GM18498 (cell line): ENCODE data around the gene TAF12.
"Not testable (repeated sequence)": the region's sequence is repeated elsewhere in the genome, so short reads cannot be mapped to it uniquely, and the experiment has no call there.

Source experiments
- ATAC-seq: cut with Tn5 transposase; IDR thresholded peaks from one replicate; pipeline ENCODE4 v1.9.1; 2021; ENCODE audit warnings: mild to moderate bottlenecking, moderate library complexity; ENCODE audit not compliant: unreplicated experiment

The TAF12 gene

DNA sequence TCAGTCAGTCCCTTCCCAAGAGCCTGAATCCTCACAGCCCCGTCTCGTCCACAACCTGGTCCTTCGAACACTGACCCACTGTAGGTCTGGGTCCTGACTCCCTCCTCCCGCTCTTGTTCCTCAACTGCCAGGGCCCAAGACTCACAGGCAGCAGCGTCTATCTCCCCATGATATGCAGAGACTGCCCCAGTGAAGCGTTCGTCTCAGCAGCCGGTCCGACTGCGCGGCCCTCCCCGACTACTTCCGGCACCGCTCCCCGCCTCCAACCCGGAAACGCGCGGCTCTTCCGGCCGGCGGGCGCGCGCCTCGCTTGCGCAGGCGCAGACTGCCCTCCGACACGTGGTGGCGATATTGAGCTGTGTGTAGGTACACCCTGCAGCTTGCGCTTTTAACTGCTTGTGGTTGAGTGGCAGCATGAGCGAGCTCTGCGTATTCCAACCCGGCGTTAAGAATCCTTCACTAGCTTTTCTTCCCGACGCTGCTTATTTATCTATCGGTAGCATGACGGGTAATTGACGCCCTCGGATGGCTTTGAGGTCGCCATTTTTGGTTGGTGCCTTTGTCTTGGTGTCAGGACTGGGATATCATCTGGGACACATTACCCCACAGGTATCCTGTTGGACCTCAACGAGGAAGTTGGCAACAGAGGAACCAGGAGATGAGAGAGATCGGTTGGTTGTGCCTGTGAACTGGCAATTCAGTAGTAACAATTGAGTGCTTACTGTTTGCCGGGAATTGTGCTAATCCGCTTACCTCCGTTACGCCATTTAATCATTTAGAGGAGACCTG is at the start of gene TAF12:
Gene TAF12 (minus strand): TSS at position 221 of the 789 bp plus-strand sequence. CDS start 20,986 bp downstream, outside the sequence.
- ATAC-seq: peak; percentile 79

GRCh38 chr1:28691627-28692026 is 48.8 kb upstream of the TAF12 start:
- ATAC-seq: not testable (repeated sequence)

DNA sequence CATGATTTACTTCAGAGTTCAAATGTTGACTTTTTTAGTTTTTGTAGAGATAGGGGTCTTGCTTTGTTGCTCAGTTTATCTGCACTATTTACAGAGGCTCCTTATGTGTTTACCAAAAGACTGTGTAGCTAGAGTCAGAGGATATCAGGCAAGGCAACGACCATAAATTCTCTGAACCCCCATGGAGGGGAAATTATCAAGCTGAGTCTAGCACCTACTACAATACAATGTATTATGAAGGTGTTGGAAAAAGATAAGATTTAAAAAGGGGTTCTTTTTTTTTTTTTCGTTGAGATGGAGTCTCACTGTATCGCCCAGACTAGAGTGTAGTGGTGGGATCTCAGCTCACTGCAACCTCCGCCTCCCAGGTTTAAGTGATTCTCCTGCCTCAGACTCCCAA is 42.1 kb upstream of the TAF12 start:
- ATAC-seq: no peak

DNA sequence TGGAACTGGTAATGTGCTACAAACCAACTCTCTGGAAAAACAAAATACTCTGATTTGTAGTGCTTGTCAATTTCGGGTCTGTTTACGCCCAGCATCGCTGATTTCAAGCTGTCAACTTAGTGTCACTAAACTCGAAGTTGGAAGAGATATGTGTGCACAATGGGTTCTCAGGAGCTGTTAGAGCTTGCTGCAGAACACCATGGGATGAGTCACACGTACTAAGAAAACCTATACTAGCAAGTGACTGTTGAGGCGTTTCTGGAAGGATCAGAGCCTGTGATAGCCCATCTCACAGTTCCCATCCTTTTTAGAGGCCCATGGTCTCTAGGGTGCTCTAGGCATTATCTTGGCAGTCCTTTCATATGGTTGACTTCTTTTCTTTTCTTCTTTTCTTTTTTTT is 40.0 kb upstream of the TAF12 start:
- no peak for ATAC-seq

GRCh38 chr1:28680151-28680550 is 37.3 kb upstream of the TAF12 start:
- no peak for ATAC-seq

GRCh38 chr1:28675924-28676257 is 33.0 kb upstream of the TAF12 start:
- ATAC-seq: no peak

- not testable (repeated sequence) for ATAC-seq
These were observed 30.1 kb upstream of the TAF12 start for GRCh38 chr1:28672971-28673370.

- ATAC-seq: no peak
These were observed 28.4 kb upstream of the TAF12 start for GRCh38 chr1:28671254-28671780.

GRCh38 chr1:28668956-28669723 is 26.3 kb upstream of the TAF12 start:
- ATAC-seq: peak; percentile 65

GRCh38 chr1:28668191-28668955 is 25.5 kb upstream of the TAF12 start, which contains the start of gene GMEB1:
Gene GMEB1, plus strand, starts transcription at chr1:28668784. Its CDS starts 14,829 bp downstream, at chr1:28683613.
- peak; percentile 81 for ATAC-seq

DNA sequence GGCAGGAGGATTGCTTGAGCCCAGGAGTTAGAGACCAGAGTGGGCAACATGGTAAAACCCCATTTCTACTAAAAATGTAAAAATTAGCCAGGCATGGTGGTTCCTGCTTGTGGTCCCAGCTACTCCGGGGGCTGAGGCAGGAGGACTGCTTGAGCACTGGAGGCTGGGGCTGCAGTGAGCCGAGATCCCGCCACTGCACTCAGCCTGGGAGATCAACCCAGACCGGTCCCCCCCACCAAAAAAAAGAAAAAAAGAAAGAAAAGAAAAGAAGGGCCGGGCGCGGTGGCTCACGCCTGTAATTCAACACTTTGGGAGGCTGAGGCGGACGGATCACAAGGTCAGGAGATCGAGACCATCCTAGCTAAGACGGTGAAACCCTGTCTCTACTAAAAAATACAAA is 23.9 kb upstream of the TAF12 start:
- ATAC-seq: no peak

- no peak for ATAC-seq
These were observed 21.1 kb upstream of the TAF12 start for GRCh38 chr1:28663871-28664470.

- ATAC-seq: no peak
These were observed 13.5 kb upstream of the TAF12 start for GRCh38 chr1:28656335-28656734.

DNA sequence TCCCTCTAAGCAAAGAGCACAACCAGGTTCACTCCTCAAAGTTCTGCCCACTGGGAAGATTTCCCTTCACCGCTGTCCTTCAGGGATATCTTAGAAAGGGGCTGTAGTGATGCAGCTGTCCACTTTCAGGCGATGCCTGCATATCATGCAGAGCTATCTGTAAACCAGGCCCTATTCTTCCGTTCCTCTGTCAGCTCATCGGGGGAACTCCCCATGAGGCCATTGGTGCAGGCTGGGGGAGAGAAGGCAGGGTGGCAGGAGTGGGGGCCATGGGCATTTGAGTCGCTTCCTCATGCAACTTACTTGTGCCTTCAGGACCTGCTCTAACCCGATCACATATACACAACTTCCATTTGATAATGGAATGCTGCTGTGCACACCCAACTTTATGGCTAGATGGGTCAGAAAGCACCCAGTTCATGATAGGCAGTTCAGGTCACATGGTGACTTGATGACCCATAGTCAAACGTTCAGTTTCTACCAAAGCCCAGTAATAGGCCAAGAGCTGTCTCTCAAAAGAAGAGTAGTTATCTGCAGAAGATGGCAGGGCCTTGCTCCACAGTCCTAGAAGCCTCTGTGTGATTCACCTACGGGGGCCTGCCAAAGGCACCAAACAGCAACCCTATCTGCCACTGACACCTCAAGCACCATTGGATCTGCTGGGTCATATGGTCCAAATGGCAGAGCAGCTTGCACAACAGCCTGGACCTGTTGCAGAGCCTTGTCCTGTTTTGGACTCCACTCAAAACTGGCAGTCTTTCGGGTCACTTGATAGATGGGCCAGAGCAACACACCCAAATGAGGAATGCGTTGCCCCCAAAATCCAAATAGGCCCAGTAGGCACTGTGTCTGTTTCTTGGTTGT is 12.8 kb upstream of the TAF12 start:
- ATAC-seq: not testable (repeated sequence)

DNA sequence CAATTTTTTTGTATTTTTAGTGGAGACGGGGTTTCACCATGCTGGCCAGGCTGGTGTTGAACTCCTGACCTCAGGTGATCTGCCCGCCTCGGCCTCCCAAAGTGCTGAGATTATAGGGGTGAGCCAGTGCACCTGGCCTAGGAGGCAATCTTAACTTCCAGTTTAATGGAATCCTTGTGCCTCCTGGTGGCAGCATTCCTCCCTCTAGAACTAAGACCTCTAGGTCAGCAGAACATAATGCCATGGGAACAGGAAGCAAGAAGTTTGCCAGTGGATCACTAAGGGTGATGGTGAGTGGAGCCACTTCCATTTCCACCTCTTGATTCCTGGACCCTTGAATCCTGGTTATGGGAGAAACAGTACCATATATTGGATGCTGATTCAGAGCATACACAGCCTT is 11.0 kb upstream of the TAF12 start:
- not testable (repeated sequence) for ATAC-seq

GRCh38 chr1:28653063-28653462 is 10.2 kb upstream of the TAF12 start:
- ATAC-seq: not testable (repeated sequence)

DNA sequence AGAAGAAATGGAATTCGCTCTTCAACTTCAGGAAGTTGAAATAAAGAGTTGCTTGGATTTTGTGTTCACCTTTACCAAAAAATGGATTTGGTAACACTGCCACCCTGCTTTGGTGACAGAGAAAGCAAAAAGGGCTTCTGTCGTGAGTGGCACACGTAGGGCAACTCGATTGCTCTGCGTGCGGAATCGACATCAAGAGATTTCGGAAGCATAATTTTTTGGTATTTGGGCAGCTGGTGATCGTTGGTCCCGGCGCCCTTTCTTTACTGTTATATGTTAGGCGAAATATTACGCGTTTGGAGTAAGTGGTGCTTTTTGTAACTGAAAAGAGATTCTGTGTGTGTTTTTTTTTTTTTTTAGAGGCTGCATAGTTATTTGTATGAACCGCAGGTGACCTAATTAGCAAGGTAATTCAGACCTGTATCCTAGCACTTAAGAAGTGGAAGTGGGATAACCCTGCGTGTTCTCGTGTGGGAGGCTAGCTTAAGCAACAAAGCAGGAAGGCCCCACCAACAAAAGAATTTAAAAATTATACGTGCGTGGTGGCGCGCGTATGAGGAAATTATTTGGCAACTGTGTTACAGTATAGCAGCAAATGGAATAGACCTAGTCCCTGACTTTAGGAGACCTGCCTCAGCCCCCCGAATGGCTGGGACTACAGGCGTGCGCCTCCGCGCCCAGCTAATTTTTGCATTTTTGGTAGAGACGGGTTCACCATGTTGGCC is 5.8 kb upstream of the TAF12 start, which contains the start of gene RNU11:
Gene RNU11 (plus strand): TSS at position 127 of the 725 bp plus-strand sequence.
- ATAC-seq: peak; percentile 71

DNA sequence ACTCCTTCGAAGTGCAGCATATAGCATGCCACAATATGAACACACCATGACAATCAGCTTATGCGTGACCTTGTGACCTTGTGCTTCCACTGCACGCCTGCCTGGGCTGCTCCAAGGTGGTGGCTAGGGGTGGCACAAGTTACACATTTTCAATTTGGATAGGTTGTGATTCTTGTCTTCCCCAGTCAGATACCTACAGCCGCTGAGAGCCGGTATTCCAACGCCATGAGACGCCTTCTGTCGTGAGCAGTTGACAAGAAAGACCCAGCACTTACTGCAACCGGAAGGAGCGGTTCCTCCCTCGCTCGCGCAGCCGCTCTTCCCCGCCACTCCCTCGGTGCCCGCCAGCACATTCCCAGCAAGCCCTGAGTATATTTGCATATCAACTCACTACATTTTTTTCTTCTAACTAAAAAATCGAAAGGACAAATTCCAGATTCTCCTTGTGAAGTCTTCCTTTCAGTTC is 5.2 kb upstream of the TAF12 start:
- peak; percentile 67 for ATAC-seq

GRCh38 chr1:28646040-28646439 is 3.2 kb upstream of the TAF12 start:
- ATAC-seq: no peak
